NCI-H524 treated with DMSO at 0.1 percent for 48 hours (cell line): ENCODE measurements around the gene MAB21L1.

Source experiments
- DNase-seq: peaks from one replicate; lab custom pipeline; 2025; lab: John Stamatoyannopoulos, UW

MAB21L1 gene

DNA sequence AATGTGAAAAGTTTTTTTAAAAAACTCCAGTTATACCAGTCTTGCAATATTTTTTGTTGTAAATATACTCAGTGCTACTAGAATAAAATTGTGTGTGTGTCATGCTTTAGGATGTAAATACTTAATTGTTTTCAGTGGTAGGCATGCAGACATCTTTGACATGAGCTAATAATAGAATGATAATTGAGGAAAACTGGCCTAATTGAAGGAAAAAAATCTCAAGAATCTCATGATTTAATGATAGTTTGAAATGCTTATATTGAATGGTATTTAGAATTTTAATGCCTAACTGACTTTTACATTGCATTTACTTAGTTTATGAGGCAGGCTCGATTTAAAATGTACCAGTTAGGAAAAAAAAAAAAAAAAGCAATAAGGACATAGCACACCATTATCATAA is 3.2 kb upstream of the MAB21L1 start:
- DNase-seq: no peak

DNA sequence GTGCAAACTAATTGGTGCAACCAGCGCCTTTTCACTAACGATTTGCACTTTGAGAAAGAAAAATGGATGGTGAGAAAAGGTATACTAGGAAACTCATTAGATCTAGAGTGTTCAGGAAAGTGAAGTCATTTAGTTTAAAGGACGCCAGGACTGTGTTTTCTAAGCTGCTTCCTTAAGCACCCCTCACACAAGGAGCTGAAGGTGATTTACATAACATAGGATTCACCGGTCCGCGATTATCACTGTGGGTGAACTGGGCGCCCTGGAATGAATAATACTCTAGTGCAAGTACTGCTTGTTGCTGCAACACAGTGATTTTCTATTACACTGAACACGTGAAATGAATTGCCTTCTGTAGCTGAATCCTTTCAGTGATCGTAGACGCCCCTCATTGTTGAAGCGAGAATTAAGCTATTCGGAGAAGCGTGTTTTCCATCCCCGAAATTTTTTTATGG is 2.6 kb upstream of the MAB21L1 start:
- DNase-seq: no peak

DNA sequence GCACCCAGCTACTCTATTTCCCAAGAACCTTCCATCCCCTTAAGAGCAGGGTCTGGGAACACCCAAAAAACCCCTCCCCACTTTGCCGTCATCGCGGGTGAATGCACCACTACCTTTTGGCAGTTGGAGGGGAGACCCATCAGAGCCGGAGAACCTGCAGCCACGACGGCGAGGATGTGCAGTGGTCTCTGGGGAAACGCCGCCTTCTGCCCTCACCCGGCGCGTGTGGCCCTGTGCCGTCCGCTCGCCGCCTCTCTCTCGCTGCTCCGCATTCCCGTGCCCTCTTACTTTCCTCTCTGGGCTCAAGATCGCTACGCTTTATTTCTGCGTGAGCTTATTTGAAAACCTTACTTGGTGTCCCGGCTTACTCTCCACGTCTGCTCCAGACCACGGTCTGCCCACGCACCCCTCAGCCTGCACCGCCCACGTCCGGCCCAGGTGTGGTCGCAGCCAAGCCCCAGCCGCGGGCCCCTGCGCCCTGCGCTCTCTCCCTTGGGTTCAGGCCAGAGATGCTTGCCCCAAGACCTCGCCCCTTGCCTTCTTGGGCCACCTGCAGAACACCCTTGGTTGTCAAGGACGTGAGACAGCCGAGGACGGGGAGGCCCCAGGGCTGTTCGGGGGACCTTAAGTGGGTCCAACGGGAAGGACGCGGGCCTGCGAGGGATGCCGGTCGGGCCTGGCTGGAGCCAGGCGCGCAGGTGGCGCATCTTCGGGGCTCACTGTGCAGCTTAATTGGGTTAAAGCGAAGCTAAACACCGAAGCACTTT is 2.0 kb upstream of the MAB21L1 start:
- DNase-seq: no peak

DNA sequence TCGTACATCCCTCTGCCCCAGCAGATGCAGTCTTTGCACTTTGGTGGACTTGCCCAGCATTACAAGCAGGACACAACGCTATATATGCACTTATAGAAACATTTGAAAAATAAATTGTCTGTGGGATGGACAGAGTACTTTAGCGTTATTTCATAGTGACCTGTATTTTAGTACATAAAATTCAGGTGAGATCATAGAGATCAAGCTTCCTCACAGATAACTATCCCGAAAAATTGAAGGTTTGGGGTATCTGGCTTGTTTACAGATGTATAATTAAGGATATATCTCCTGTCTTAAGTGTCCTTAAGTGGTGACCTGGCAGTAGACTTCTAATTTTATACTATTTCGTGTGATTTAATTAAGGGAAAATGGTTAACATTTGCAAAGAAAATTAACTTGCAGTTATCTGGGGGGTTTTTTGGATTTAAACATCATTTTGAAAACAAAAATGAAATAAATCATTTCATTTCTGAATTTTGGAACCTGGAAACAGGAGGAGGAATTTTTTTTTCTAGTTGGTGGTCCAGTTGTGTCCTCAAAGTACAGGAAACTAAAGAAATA is 977 bp upstream of the MAB21L1 start:
- DNase-seq: no peak

DNA sequence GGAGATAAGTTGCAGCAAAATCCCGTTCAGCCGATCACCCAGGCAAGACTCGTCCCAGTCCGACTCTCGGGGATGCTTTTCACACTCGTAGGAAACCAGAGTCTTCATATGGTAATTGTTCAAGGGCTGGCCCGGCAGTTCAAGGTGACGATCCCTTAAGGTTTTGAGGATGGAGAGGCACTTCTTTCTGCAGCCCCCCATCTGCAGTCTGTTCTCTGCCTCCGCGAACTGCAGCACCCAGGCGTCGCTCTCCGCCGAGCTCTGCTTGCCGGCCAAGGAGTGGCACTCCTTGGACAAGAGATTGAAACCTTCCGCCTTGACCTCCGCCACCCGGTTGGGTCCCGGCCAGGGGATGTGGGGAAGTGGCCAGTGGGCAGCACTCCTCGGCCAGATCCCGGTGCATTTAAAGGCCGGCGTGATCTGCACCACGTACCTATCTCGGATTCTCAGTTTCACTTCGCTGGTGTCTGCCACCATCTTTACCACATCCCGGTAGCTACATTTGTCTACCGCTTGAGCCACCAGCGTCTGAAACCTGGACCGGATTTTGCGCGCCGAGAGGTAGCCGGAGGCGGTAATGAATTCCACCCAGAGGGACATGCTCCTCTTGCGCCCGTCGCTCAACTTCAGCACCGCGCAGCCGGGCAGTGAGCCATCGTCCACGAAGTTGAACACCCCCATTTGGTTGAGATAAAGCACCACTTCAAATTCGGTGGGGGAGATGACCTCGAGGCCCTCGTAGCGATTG is 1.1 kb downstream of the MAB21L1 start:
- DNase-seq: no peak

DNA sequence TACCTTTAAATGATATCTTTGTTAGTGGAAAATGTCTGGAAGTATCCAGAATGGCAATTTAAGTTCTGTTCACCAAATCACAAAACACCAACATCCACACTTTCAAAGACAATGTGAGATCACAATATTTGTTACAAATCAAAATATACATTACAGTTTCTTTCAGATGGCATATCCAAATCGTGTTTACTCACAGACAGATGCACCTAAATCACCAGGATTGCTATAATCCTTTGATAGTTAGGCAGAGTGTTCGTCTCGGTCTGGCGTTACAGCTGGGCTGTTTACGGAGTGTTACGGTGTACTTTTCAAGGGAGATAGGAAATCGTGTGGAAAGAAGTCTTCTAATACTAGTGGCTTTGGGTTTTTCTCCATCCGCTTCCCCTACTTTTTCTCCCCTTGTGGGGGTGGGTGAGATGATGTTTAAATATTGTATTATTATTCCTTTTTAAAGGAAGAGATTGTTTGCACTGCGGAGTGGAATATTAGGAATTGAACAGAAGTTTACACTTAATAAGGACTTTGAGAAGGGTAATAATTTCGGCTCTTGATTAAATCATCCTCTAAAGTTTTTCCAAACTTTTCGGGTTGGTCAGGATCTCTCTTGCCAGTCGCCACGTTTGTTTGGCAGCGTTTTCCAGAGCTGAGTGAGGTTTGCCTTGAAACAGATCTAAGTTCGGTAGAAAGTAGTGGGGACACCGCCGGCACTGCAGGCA is 1.8 kb downstream of the MAB21L1 start:
- peak; percentile 51 for DNase-seq

DNA sequence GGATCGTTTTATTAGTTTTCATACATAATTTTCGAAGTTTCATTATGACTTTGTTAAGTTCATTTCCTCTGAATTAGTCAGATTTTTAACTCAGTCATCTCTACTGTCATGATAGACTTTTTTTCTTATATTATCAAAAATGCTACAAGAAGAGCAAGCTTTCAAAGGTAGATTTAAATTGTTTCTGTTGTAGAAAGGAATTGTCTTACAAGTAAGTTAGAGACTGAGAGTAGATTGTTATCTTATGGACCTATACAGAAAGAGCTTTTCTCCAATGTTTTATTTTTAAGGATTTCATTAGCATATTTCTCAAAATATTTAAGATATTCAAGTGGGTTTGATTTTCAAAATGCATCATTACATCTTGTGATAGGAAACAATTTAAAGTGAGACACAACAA is 2.7 kb downstream of the MAB21L1 start:
- DNase-seq: no peak

DNA sequence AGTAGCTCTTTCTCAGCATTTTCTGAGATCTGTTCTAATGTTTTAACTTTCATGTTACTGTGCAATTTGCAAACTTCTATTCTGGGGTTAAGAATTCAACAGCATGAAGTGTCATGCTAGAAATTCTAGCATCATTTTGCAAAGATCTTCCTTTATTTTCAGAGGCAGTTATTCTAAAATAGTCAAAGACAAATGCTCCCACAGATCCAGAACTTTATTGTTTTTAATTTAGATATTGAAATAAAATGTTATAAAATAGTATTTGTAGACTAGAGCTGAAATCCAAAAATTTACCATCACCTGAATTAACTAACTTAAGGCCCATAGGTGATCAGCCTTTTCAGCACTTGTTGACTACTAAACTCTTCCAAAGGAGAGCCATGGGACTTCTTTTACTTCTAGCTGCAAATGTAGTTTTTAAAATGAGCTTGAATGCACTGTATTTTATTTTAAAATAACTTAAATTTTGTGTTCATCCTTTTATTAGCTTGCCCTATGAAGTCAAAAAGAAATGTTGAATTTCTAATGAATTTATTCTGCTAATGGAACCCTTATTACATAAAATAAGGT is 3.2 kb downstream of the MAB21L1 start:
- no peak for DNase-seq

DNA sequence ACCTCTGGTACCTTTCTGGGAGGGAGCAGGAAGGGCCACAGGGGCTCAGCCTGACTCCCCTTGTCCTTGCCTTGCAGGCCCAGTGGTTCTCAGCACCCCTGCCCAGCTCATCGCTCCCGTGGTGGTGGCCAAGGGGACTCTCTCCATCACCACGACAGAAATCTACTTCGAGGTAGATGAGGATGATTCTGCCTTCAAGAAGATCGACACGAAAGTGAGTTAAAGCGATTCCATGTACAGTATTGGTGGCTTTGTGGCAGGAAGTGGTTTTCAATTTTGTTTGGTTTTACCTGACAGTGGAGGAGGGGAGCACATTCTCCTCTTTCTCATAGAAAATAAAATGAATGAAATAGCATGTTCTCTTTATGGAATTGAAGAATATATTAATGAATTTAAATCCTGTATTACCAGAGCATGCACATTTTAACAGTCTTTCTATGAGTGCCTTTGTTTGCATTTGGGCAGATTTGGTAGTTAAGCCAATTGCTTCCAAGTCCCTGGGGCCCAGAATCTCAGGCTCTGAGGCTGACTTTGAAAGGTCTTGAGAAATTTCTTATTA is 4.1 kb downstream of the MAB21L1 start:
- DNase-seq: no peak

DNA sequence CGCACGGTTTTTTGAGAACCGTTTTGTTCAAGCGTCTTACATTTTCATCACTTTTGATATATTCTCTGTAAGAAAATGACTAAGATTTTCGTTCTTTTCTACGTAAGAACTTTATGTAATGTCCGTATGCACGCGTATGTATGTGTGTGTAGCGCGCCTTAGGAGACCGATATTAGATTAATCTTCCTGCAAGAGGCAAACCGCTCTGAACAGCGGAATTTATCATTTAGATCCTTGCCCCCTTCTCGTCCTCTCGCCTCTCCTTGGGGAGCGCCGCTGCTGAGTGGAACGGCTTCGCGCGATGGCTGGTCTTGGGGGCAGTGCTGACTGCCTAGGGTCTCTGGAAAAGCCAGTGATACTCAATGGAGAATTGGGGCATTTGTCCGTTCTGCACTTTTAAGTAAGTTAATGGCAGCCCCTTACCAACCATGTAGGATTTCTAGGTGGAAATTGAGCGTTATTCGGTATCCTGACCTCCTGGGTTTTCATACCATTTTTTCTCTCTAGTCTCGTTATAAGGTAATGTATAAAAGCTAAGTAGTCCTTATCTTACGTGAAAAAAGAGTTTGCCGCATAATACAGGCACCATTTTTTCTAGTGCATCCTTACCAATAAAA is 4.7 kb downstream of the MAB21L1 start:
- no peak for DNase-seq

DNA sequence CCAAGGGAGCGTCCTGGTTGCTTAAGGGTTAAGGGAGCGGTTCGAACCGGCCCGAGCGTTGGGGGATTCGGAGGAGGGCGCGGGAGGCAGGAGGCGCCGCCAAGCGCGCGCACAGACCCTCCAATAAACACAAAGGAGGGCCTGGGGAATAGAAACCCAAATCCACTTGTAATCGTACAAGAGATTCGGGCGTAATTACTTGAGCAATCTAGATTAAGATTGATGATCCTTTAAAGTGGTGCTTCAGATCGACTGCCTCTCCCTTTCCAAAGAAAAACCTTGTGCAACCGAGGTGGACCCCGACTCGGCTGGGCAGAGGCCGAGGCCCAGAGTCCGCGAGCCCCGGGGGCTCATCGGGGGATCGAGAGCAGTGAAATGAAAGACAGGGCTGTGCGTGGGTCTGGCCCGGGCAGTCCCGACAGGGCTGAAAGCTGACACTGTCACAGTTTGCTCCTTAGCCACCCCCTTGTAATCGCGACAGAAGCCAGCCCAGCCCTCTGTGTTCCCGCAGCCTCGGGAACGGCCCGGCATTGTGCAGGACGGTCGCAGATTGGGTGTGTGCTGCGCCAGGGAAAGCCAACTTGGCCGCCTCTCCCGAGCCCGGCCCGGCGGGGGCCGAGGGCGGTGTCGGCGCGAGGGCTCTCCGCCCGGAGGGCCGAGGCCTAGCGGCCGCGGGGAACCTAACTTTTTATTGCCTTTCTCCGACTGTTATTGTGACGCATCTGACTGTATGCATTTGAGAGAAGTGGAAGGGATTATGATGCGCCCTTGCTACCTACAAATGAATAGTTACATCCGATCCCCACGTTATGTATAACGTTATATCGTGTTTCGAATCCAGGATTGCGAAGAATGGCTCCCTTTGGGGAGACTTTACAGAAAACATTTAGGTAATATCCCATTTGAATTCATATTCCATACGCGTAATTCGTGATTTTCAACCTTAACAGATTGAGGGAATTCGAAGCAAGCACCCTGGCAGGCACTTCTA is 5.5 kb downstream of the MAB21L1 start:
- DNase-seq: peak; percentile 89

DNA sequence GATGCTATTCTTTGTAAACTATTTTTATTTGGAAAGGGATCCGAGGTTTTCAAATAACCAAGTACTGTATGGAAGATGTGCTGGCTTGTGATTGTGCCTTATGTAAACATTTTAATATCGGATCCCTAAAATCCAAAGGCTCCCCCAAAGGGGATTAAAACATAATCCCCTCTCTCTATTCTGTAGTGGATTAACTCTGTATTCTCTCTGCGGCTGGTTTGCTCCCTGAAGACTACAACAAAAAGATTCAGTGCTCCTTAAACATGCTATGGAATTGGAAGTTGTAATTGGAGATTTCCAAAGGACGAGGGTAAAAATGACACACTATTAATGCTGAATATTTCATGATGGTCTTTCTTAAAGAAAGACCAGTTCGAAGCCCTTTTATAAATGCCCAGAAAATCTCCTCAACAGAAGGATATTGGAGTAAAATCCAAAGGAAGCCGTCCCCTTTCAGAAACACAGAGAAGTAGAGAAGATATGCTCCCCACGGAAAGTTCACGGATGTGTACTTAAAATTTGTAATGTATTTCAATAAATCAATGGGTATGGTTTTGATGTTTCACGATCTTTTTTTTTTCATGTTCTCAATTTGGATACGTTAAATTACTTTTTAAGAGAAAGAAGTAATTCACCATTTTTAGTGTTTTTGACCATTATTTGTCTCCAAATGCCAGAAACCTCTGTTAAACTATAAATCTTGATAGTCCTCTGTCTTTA is 6.5 kb downstream of the MAB21L1 start:
- peak; percentile 54 for DNase-seq

DNA sequence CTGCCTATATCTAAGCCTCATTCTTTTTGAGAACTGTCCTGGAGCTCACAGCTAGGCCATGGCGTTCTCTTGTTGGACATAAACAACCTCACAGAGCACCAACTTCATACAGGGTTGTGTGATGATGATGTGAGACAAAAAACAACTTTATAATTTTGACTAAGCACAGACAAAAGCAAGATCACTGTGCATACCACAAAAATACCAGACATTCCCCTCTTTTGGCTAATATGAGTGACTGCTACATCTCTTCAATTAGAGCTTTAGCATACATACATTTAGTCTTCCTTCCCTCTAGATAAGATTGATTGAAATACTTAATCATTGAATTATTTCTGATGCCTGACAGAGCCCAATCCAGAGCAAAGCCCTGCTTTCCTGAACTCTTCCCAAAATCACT is 8.3 kb downstream of the MAB21L1 start:
- no peak for DNase-seq

DNA sequence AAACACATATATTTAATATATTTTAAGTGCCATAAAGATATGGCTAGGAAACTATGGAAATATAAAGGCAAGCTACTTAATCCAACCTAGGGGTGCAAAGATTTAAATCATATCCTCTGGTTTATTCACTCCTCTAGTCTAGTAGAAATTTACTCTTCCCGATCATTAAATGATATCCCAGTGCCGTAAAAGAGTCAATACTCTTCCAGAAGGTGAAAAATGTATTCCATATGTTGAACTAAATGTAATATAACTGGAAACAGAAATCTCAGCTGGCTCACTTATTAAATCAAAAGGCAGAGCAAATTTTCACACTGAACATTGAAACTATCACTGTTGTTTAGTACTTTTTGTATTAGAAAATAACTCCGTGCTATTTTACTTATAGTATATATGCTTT is 11.1 kb downstream of the MAB21L1 start:
- DNase-seq: no peak

DNA sequence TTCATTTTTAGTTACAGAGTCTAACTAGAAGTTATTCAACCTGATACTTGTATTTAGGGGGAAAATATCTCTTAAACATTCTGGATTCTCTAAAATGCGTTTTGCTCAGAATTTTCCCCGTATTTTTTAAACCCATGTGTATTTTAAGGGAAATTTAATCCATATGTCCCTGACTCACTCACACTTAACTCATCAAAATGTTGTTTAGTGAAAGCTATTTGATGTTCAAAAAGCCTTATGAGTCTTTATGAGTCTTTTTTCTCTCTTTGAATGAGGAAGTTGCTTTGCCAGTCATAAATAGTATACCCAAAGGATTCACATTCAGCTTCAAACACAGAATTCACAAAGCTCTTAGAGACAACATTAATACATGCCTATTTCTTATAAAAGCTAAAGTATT is 16.4 kb downstream of the MAB21L1 start:
- no peak for DNase-seq

DNA sequence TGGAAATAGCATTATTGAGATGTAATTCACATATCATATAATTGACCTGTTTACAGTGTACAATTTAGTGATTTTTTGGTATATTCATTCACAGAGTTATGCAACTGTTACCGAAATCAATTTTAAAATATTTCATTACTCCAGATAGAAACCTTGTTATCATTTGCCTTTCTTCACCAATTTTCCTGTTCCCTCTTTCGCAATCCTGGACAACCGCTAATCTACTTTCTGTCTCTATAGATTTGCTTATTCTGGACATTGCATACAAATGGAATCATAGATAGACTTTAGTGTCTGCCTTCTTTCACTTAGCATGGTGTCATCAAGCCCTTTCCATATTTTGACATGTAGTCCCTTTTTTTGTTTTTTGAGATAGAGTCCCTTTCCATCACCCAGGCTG is 19.2 kb downstream of the MAB21L1 start:
- DNase-seq: no peak

DNA sequence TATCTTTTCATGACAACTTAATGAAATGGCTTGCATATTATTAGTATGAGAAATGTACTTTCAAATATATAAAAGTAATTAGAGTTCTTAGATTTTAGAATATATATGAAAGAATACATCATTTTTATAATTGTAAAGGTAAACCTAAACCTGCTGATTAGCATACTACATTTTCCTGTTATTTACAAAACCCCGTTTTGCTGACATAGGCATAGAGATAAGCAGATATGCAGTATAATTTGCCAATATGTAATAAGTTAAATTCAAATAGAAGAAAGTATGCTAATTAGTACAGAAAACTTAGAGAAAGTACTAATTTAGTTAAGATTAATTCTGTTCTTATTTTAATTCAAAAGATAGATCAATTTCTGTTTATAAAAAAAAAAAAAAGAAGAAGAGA is 21.5 kb downstream of the MAB21L1 start:
- DNase-seq: no peak

DNA sequence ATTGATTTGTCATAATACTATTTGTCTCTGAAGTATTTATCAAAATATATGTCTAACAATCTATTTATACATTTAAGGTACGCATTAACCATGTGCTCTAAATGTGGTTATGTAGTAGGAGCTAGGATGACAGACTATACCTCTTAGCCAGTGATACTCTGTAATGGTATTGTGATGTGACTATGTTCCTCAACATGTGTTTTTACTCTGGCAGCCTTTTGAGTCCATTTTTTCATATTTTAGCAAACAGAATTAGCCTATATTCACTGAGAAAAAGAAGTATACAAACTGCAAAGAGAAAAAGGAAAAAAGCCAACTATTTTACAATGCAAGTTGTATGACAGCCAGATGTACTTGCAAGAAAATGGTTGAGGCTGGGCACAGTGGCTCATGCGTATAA is 26.7 kb downstream of the MAB21L1 start:
- no peak for DNase-seq

DNA sequence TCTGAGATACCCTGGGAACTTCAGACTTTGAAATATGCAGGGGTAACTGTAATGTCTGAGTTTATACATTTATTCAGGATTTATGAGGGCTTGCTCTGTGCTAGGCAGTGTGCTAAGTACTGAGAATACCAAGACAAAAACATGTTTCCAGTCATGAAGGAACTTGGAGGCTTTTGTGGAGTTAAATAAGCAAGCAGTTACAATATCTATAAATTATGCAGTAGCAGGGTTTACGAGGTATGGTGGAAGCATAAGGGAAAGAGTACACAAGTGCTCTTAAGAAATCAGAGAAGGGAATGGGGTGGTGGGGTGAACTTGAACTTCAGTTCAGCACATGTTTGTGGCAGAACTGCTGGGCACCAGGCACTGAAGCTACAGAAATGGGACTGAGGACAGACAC is 28.0 kb downstream of the MAB21L1 start:
- no peak for DNase-seq
